GM21723 (cell line): ENCODE results near the gene KIZ.

Source experiments
- ATAC-seq: cut with Tn5 transposase; IDR thresholded peaks from one replicate; pipeline ENCODE4 v1.9.1; 2021; ENCODE audit warnings: mild to moderate bottlenecking, moderate library complexity; ENCODE audit not compliant: unreplicated experiment

Gene KIZ

DNA sequence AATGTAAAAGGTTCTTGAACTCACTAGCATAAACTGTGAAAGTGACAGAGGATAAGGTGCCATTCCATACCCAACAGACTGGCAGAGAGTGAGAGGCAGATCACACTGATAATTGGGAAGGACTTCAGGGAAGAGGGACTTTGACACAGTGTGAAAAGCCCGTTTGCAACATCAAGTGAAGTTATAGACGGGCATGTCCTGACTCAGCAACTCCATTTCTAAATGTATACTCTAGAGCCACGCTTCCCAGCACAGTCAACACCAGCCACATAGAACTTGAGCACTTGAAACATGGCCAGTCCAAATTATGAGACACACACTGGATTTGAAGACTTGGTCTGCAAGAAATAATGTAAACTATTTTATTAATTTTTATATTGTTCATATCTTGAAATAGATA is 131.3 kb downstream of the KIZ start:
- no peak for ATAC-seq

GRCh38 chr20:21258411-21258810 is 132.5 kb downstream of the KIZ start:
- no peak for ATAC-seq

DNA sequence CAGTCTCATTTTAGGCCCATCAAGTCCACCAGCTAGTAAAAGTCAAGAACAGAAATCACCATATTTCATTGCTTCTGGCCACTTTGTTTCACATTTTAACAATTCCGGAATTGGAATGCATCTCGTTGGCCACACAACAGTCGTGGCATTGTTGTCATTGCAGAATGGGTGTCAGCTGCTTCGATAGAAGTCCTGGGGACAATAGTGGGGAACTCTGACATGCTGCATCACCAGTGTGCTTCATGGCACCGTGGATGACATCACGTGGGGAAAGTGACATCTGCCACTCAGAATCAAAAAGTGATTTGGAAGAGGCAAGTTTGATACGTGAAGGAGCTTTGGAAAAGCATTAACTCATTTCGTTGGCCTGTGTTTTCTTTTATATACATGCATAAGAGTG is 133.5 kb downstream of the KIZ start:
- no peak for ATAC-seq

DNA sequence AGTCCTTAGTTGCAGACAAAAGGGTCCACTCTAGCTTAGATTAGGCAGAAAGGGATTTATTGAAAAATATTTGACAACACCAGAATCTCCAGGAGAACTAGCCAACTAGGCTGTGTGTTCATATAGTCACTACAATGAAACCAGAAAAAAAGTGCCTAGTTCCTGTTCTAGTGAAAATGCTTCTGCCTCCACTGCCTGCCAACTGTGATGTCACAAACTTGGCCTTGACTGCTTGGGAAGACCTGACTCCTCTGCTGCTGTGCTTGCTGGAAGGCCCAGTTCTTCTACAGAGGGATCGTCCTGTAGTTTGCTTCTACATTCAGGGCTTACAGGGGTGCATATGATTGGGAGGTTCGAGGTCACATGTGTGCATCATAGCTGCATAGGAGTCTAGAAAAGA is 136.9 kb downstream of the KIZ start:
- ATAC-seq = no peak

DNA sequence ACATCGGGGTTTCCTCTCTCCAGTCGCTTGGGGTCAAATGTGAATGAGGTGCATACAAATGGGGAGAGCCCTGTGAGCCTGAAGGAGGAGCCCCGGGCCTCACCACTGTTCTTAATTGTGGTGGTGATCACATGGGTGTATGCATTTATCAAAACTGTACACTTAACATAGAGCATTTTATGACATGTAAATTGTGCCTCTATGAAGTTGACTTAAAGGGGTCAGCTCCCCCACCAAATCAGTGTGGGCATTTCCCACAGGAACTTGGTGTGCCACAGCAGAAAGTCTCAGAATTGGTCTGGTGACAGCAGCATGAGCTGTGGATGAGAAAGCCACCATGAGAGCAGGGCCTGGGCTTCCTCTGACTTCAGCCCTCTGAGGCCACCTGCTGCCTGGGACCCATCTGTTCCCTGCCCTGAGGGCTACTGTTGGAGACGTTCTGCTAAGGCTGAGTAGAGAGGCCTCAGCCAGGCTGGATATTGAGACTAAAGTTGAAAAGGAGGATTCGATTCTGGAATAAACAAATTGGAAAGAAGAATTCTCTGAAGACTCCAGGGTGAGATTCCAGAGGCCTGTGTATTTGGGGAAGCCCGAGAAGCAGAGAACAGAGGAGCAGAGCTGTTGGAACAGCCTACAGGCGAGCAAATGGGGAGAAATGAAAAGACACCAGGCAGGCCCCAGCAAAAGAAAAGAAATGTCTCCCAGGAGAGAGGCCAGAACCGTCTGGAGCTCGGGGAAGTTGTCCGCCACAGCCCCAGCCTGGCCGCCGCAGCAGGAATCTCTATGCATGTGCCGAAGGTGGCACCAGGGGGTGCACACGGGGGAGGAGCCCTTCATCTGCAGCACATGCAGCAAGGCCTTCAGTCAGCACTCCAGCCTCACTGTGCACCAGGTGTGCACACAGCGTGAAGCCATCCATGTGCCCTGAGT is 139.6 kb downstream of the KIZ start:
- ATAC-seq = no peak

DNA sequence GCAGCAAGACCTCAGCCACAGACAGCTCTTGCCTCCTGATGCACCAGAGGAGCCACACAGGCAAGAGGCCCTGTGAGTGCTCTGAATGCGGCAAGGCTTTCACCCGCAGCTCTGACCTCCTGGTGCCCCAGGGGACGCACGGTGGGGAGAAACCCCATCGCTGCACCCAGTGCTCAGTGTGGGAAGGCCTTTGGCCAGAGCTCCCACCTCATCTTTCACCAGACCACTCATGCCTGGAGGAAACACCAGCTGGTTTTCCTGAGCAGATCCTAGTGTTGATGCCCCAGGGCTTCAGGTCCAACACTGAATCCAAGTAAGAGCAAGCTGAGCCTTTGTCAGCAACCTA is 140.3 kb downstream of the KIZ start:
- no peak for ATAC-seq

DNA sequence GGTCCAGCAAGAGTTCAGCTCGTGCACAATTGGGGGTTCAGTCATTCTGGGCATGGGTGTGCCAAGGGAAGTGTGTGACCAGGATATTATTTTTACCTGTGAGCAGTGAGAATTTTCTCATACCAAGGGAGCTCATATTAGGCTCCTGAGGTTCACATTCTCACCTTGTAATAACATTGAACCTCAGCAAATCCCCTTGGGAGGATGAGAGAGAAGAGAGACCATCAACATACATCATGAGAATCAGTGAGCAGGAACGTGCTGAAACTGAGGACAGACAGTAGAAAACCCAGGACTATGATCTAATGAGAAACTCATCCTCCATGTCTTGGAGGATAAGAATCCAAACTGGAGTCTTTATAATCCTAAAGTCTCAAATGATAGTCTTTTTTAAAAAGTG is 143.9 kb downstream of the KIZ start:
- no peak for ATAC-seq

- ATAC-seq = no peak
Observed at GRCh38 chr20:21270806-21271205, 144.9 kb downstream of the KIZ start.

- ATAC-seq = peak; percentile 73
Observed at GRCh38 chr20:21272279-21272678, 146.4 kb downstream of the KIZ start.

- ATAC-seq = peak; percentile 79
Observed at GRCh38 chr20:21272679-21273078, 146.8 kb downstream of the KIZ start.

- no peak for ATAC-seq
Observed at GRCh38 chr20:21273755-21274386, 148.0 kb downstream of the KIZ start.

DNA sequence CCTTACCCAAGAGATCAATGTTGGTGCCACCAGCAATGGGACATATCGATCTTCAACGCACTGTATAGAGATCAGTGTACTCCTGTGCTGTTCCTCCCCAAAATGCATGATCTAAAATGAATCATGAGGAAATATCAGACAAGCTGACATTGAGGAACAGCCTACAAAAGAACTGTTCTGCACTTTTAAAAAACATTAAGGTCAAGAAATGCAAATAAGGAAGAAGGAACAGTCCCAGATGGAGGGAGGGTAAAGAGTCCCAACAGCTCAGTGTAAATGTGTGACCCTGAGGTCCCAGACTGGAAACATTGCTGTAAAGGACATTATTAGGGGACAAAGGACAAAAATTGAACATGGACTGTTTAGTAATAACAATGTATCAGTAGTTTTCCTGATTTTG is 152.9 kb downstream of the KIZ start:
- ATAC-seq = no peak

DNA sequence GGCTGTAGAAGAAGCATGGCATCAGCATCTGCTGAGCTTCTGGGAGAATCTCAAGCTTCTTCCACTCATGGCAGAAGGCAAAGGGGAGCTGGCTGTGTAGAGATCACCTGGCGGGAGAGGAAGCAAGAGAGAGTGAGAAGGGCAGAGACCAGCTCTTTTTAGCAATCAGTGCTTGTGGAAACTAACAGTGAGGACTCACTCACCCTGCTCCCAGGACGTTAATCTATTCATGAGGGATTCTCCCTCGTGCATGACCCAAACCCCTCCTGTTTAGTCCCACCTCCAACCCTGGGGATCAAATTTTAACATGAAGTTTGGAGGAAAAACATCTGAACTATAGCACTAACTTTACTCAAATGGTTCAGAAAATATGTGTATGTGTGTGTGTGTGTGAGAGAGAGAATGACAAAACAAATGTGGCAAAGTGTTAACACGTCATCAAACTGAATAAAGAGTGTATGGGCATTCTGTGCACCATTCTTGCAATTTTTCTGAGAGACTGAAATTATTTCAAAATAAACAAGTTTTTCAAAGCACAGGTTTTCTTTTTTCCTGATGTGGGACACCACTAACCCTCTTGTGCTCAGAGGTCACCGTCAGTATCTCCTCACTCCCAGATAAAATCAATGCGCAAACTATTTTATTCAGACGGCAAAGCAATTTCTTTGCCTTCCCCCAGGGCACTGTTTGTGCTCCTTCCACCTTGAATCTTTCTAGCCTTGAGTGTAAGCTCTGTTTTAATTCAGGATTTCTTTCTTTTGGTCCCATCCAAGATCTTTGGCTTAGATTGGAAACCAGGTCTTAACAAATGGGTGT is 154.0 kb downstream of the KIZ start:
- no peak for ATAC-seq

DNA sequence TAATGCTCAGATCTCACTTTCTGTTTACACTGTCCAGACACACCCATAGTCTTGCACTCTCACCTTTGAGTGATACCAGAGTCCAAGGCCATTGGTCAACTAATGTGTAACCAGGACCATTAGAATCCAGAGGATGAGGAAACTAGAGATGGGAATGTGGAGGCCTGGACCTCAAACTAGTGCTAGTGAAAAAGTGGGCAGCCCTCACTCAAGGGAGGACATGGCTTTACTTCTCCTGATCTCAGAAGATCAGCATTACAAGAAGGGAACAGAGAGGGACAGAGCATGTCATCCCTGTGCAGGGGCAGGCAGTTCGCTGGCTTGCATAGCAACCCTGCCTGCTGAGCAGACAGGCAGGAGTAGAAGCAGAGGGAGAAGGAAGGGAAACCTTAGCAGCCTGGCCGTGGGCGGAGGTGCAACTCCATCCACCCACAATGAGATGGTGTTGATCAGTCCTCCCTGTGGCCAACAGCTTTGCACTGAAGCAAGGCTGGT is 154.7 kb downstream of the KIZ start:
- peak; percentile 54 for ATAC-seq

DNA sequence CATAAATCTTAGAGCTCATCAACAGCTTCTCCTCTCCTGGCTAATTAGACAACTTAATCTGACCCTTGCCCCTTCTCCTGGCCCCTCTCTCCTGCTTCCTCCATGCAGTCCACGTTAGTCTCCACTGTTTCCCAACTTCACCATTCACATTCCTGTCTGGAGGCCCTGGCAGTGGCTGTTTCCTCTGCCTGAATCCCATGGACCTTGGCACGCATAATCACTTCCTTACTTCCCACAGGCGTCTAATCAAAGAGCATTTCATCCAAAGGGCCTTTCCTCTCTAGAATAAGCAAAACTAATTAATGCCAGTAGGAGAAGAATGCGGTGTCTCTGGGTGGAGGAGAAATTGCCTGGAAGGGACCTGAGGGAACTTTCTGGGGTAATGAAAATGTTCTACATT is 160.9 kb downstream of the KIZ start:
- no peak for ATAC-seq

DNA sequence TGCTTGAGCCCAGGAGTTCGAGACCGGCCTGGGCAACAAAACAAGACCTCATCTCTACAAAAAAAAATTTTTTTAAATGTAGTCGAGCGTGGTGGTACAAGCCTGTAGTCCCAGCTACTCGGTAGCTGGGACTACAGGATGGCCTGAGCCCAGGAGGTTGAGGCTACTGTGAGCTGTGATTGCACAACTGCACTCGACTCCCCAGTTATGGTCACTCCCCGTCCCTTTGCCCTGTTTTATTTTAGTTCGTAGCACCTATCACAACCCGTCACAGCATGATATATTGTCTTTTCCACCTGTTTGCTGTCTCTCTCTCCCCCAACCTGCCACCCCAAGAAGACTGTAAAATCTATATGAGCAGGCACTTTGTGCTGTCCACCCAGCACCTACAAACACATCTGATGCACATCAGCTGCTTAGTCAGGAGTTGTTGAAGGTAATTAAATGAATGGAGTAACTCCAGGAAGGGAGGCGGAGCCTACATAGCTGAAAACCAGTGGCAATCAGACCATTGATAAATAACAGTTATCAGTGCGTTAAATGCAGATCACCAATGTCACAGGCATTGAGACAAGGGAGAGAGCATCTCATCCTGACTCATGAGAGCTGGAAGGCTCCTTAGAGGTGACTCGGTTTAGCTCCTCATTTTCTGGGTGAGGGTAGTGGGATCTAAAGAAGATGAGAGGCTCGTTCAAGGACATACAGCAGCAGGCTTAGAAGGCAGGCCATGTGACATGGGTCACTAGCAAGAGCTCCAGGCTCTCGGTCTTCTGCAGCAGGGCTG is 162.9 kb downstream of the KIZ start:
- ATAC-seq = no peak

- ATAC-seq = no peak
Observed at GRCh38 chr20:21289651-21290050, 163.8 kb downstream of the KIZ start.

GRCh38 chr20:21291026-21291425 is 165.1 kb downstream of the KIZ start:
- no peak for ATAC-seq

DNA sequence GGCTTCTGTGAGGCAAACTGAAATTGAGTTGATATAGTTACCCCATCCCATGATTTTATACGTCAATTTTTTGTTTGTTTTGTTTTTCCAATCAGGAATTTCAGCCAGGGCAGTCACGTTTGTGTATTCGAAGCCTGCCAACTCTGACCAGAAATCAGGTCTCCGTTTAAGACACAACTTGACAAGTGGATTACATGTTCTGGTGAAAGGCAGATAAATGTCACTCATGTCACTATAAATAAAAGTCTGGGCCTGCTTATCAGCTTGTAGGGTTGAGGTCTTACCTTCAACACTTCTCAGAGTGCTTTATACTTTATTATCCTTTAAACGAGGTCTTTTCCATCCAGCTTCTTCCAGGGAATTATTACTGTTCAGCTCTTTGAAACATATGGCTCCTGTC is 168.9 kb downstream of the KIZ start:
- ATAC-seq = no peak
